ENCODE data around the gene BMPR1A. TPM values are rescaled to one million over a fixed set of nuclear protein-coding genes. Genes with fewer than 3 reads are reported as not detected.

The BMPR1A gene
- total RNA-seq, 1 donor from 2014 or later, result 42.3 TPM

- peaks cover 40 to 56% (median 42%) of the 10 kb centered on the region in 3 donors for H3K4me1 ChIP-seq (ENCODE audit: control insufficient read depth in 3 of 3, insufficient read depth in 3 of 3, low read length in 3 of 3)
- H3K27me3 ChIP-seq (ENCODE audit: control insufficient read depth in 3 of 3, insufficient read depth in 3 of 3, low read length in 3 of 3), result peaks cover 0 to 3% (median 1%) of the 10 kb centered on the region in 3 donors
- H3K9ac ChIP-seq (ENCODE audit: low read depth in 1 of 3, low read length in 3 of 3), result no peak overlapping the region
- H3K27ac ChIP-seq (ENCODE audit: low read depth, low read length), result no peak overlapping the region
- no peak overlapping the region for H3K4me3 ChIP-seq (ENCODE audit: low read length in 3 of 3)
- H3K36me3 ChIP-seq (ENCODE audit: control insufficient read depth in 3 of 3, insufficient read depth in 3 of 3, low read length in 3 of 3), result no peaks in the 10 kb centered on the region
- no peaks in the 10 kb centered on the region for H3K9me3 ChIP-seq (ENCODE audit: control insufficient read depth in 3 of 3, low read length in 3 of 3)
These were observed 207.8 kb downstream of the BMPR1A start for GRCh38 chr10:86964061-86964846.

GRCh38 chr10:86964847-86965190 is 208.4 kb downstream of the BMPR1A start:
- H3K4me3 ChIP-seq (ENCODE audit: low read length in 3 of 3), result no peak overlapping the region
- no peak overlapping the region for H3K9ac ChIP-seq (ENCODE audit: low read depth in 1 of 3, low read length in 3 of 3)
- H3K36me3 ChIP-seq (ENCODE audit: control insufficient read depth in 3 of 3, insufficient read depth in 3 of 3, low read length in 3 of 3), result no peaks in the 10 kb centered on the region
- peaks cover 0 to 5% (median 0%) of the 10 kb centered on the region in 3 donors for H3K27me3 ChIP-seq (ENCODE audit: control insufficient read depth in 3 of 3, insufficient read depth in 3 of 3, low read length in 3 of 3)
- H3K4me1 ChIP-seq (ENCODE audit: control insufficient read depth in 3 of 3, insufficient read depth in 3 of 3, low read length in 3 of 3), result peaks cover 41 to 57% (median 44%) of the 10 kb centered on the region in 3 donors
- H3K27ac ChIP-seq (ENCODE audit: low read depth, low read length), result no peak overlapping the region
- H3K9me3 ChIP-seq (ENCODE audit: control insufficient read depth in 3 of 3, low read length in 3 of 3), result no peaks in the 10 kb centered on the region

GRCh38 chr10:86965986-86966654 is 209.7 kb downstream of the BMPR1A start:
- H3K4me1 ChIP-seq (ENCODE audit: control insufficient read depth in 3 of 3, insufficient read depth in 3 of 3, low read length in 3 of 3), result peaks cover 43 to 56% (median 46%) of the 10 kb centered on the region in 3 donors
- H3K27ac ChIP-seq (ENCODE audit: low read depth, low read length), result no peak overlapping the region
- peak overlapping the region in 2 of 3 donors; percentile 25 to 51 for H3K9ac ChIP-seq (ENCODE audit: low read depth in 1 of 3, low read length in 3 of 3)
- H3K36me3 ChIP-seq (ENCODE audit: control insufficient read depth in 3 of 3, insufficient read depth in 3 of 3, low read length in 3 of 3), result no peaks in the 10 kb centered on the region
- peaks cover 0 to 5% (median 0%) of the 10 kb centered on the region in 3 donors for H3K27me3 ChIP-seq (ENCODE audit: control insufficient read depth in 3 of 3, insufficient read depth in 3 of 3, low read length in 3 of 3)
- peak overlapping the region; percentile 31 to 53 (median 49) for H3K4me3 ChIP-seq (ENCODE audit: low read length in 3 of 3)
- no peaks in the 10 kb centered on the region for H3K9me3 ChIP-seq (ENCODE audit: control insufficient read depth in 3 of 3, low read length in 3 of 3)

- Histone ChIP-seq H3K36me3 (ENCODE audit: control insufficient read depth in 3 of 3, insufficient read depth in 3 of 3, low read length in 3 of 3) (no peaks in the 10 kb centered on the region), H3K27me3 (ENCODE audit: control insufficient read depth in 3 of 3, insufficient read depth in 3 of 3, low read length in 3 of 3) (peaks cover 0 to 5% (median 0%) of the 10 kb centered on the region in 3 donors), H3K9ac (ENCODE audit: low read depth in 1 of 3, low read length in 3 of 3) (peak overlapping the region; percentile 86 to 96 (median 92)), H3K27ac (ENCODE audit: low read depth, low read length) (peak overlapping the region; percentile 99), H3K9me3 (ENCODE audit: control insufficient read depth in 3 of 3, low read length in 3 of 3) (no peaks in the 10 kb centered on the region), H3K4me3 (ENCODE audit: low read length in 3 of 3) (peak overlapping the region; percentile 83 to 88 (median 85)), H3K4me1 (ENCODE audit: control insufficient read depth in 3 of 3, insufficient read depth in 3 of 3, low read length in 3 of 3) (peaks cover 43 to 64% (median 52%) of the 10 kb centered on the region in 3 donors)
These were observed 211.1 kb downstream of the BMPR1A start for GRCh38 chr10:86967481-86967941.

GRCh38 chr10:86968271-86968993 is 212.0 kb downstream of the BMPR1A start, which contains the start of gene ADIRF:
ADIRF (plus strand) TSS chr10:86968482; CDS start chr10:86968545, 63 bp downstream.
- peaks cover 43 to 64% (median 52%) of the 10 kb centered on the region in 3 donors for H3K4me1 ChIP-seq (ENCODE audit: control insufficient read depth in 3 of 3, insufficient read depth in 3 of 3, low read length in 3 of 3)
- peak within 1 kb of the TSS; percentile 99 for H3K27ac ChIP-seq (ENCODE audit: low read depth, low read length)
- no peaks in the 10 kb centered on the region for H3K9me3 ChIP-seq (ENCODE audit: control insufficient read depth in 3 of 3, low read length in 3 of 3)
- H3K27me3 ChIP-seq (ENCODE audit: control insufficient read depth in 3 of 3, insufficient read depth in 3 of 3, low read length in 3 of 3), result peaks cover 0 to 5% (median 0%) of the 10 kb centered on the region in 3 donors
- peak within 1 kb of the TSS; percentile 83 to 88 (median 85) for H3K4me3 ChIP-seq (ENCODE audit: low read length in 3 of 3)
- no peaks in the 10 kb centered on the region for H3K36me3 ChIP-seq (ENCODE audit: control insufficient read depth in 3 of 3, insufficient read depth in 3 of 3, low read length in 3 of 3)
- peak within 1 kb of the TSS; percentile 86 to 96 (median 92) for H3K9ac ChIP-seq (ENCODE audit: low read depth in 1 of 3, low read length in 3 of 3)

- Histone ChIP-seq H3K36me3 (ENCODE audit: control insufficient read depth in 3 of 3, insufficient read depth in 3 of 3, low read length in 3 of 3) (no peaks in the 10 kb centered on the region), H3K9me3 (ENCODE audit: control insufficient read depth in 3 of 3, low read length in 3 of 3) (no peaks in the 10 kb centered on the region), H3K27me3 (ENCODE audit: control insufficient read depth in 3 of 3, insufficient read depth in 3 of 3, low read length in 3 of 3) (peaks cover 0 to 5% (median 0%) of the 10 kb centered on the region in 3 donors), H3K27ac (ENCODE audit: low read depth, low read length) (peak overlapping the region; percentile 99), H3K4me1 (ENCODE audit: control insufficient read depth in 3 of 3, insufficient read depth in 3 of 3, low read length in 3 of 3) (peaks cover 43 to 64% (median 52%) of the 10 kb centered on the region in 3 donors), H3K9ac (ENCODE audit: low read depth in 1 of 3, low read length in 3 of 3) (peak overlapping the region; percentile 86 to 96 (median 92)), H3K4me3 (ENCODE audit: low read length in 3 of 3) (peak overlapping the region; percentile 83 to 88 (median 85))
These were observed 212.6 kb downstream of the BMPR1A start for GRCh38 chr10:86968994-86969355.

- peaks cover 42 to 60% (median 52%) of the 10 kb centered on the region in 3 donors for H3K4me1 ChIP-seq (ENCODE audit: control insufficient read depth in 3 of 3, insufficient read depth in 3 of 3, low read length in 3 of 3)
- peak overlapping the region; percentile 99 for H3K27ac ChIP-seq (ENCODE audit: low read depth, low read length)
- peak overlapping the region; percentile 86 to 96 (median 92) for H3K9ac ChIP-seq (ENCODE audit: low read depth in 1 of 3, low read length in 3 of 3)
- peaks cover 0 to 5% (median 0%) of the 10 kb centered on the region in 3 donors for H3K27me3 ChIP-seq (ENCODE audit: control insufficient read depth in 3 of 3, insufficient read depth in 3 of 3, low read length in 3 of 3)
- H3K4me3 ChIP-seq (ENCODE audit: low read length in 3 of 3), result peak overlapping the region; percentile 83 to 88 (median 85)
- H3K9me3 ChIP-seq (ENCODE audit: control insufficient read depth in 3 of 3, low read length in 3 of 3), result no peaks in the 10 kb centered on the region
- H3K36me3 ChIP-seq (ENCODE audit: control insufficient read depth in 3 of 3, insufficient read depth in 3 of 3, low read length in 3 of 3), result no peaks in the 10 kb centered on the region
These were observed 213.1 kb downstream of the BMPR1A start for GRCh38 chr10:86969421-86970041.

GRCh38 chr10:86970162-86970981 is 214.0 kb downstream of the BMPR1A start:
- H3K4me1 ChIP-seq (ENCODE audit: control insufficient read depth in 3 of 3, insufficient read depth in 3 of 3, low read length in 3 of 3), result peaks cover 41 to 60% (median 52%) of the 10 kb centered on the region in 3 donors
- peak overlapping the region; percentile 86 to 96 (median 92) for H3K9ac ChIP-seq (ENCODE audit: low read depth in 1 of 3, low read length in 3 of 3)
- H3K36me3 ChIP-seq (ENCODE audit: control insufficient read depth in 3 of 3, insufficient read depth in 3 of 3, low read length in 3 of 3), result no peaks in the 10 kb centered on the region
- H3K27ac ChIP-seq (ENCODE audit: low read depth, low read length), result peak overlapping the region; percentile 99
- H3K4me3 ChIP-seq (ENCODE audit: low read length in 3 of 3), result peak overlapping the region; percentile 83 to 88 (median 85)
- peaks cover 0 to 5% (median 0%) of the 10 kb centered on the region in 3 donors for H3K27me3 ChIP-seq (ENCODE audit: control insufficient read depth in 3 of 3, insufficient read depth in 3 of 3, low read length in 3 of 3)
- H3K9me3 ChIP-seq (ENCODE audit: control insufficient read depth in 3 of 3, low read length in 3 of 3), result no peaks in the 10 kb centered on the region

GRCh38 chr10:86970982-86971231 is 214.5 kb downstream of the BMPR1A start:
- Histone ChIP-seq H3K27me3 (ENCODE audit: control insufficient read depth in 3 of 3, insufficient read depth in 3 of 3, low read length in 3 of 3) (peaks cover 0 to 5% (median 0%) of the 10 kb centered on the region in 3 donors), H3K36me3 (ENCODE audit: control insufficient read depth in 3 of 3, insufficient read depth in 3 of 3, low read length in 3 of 3) (no peaks in the 10 kb centered on the region), H3K9me3 (ENCODE audit: control insufficient read depth in 3 of 3, low read length in 3 of 3) (no peaks in the 10 kb centered on the region), H3K4me1 (ENCODE audit: control insufficient read depth in 3 of 3, insufficient read depth in 3 of 3, low read length in 3 of 3) (peaks cover 41 to 55% (median 50%) of the 10 kb centered on the region in 3 donors), H3K27ac (ENCODE audit: low read depth, low read length) (peak overlapping the region; percentile 99), H3K9ac (ENCODE audit: low read depth in 1 of 3, low read length in 3 of 3) (peak overlapping the region; percentile 86 to 96 (median 92)), H3K4me3 (ENCODE audit: low read length in 3 of 3) (peak overlapping the region; percentile 83 to 88 (median 85))
